ENCODE measurements around the gene S1PR5. TPM values are rescaled to one million over a fixed set of nuclear protein-coding genes. Genes with fewer than 3 reads are reported as not detected.

S1PR5 gene
- total and polyA plus RNA-seq, 5 donors from 2014 or later: 0.17 to 0.31 (median 0.30) TPM; not detected in 2

- Mint-ChIP-seq H3K4me3 (no peak overlapping the region), H3K27me3 (peaks cover 5% of the 10 kb centered on the region), H3K36me3 (no peaks in the 10 kb centered on the region), H3K9me3 (peaks cover 0 to 1% (median 0%) of the 10 kb centered on the region in 7 donors), H3K27ac (no peak overlapping the region), H3K4me1 (peaks cover 0 to 15% (median 7%) of the 10 kb centered on the region in 4 donors)
- H3K36me3 ChIP-seq (ENCODE audit: control insufficient read depth, insufficient read depth, low read length): no peaks in the 10 kb centered on the region
- H3K4me1 ChIP-seq (ENCODE audit: control insufficient read depth, insufficient read depth, low read length, poor library complexity, severe bottlenecking): peaks cover 13% of the 10 kb centered on the region
- H3K27ac ChIP-seq (ENCODE audit: insufficient read depth, low read length, poor library complexity, severe bottlenecking): no peak overlapping the region
- DNase-seq (no peak), ATAC-seq (ENCODE audit: low read depth in 2 of 2) (no peak)
- no peak overlapping the region for H3K4me3 ChIP-seq (ENCODE audit: low read depth, low read length)
- H3K27me3 ChIP-seq (ENCODE audit: control insufficient read depth, insufficient read depth, low read length): no peaks in the 10 kb centered on the region
- H3K9me3 ChIP-seq (ENCODE audit: control insufficient read depth in 2 of 2, low read length in 2 of 2): no peaks in the 10 kb centered on the region
Measured at GRCh38 chr19:10474962-10475451, 42.2 kb downstream of the S1PR5 start.

DNA sequence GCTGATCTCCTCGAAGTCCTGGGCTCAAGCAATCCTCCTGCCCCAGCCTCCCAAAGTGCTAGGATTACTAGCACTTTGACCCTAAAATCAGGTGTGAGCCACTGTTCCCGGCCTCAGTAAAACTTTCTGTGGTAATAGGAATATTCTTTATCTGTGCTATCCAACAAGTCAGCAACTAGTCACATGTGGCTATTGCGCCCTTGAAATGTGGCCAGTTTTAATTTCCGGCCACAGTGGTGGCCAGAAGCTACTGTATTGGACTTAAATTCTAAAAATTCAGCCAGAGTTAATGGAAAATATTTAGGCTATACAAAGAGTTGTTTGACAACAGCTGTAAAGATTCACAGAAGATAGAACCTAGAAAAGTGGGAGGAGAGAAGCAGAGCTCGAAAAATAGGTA is 44.1 kb downstream of the S1PR5 start:
- Mint-ChIP-seq H3K4me3 (no peak overlapping the region), H3K27ac (no peak overlapping the region), H3K4me1 (peaks cover 0 to 2% (median 0%) of the 10 kb centered on the region in 4 donors), H3K36me3 (peaks cover 3% of the 10 kb centered on the region), H3K27me3 (peaks cover 5% of the 10 kb centered on the region), H3K9me3 (peaks cover 0 to 1% (median 0%) of the 10 kb centered on the region in 7 donors)
- Histone ChIP-seq H3K4me1 (ENCODE audit: control insufficient read depth, insufficient read depth, low read length, poor library complexity, severe bottlenecking) (no peaks in the 10 kb centered on the region), H3K9me3 (ENCODE audit: control insufficient read depth in 2 of 2, low read length in 2 of 2) (no peaks in the 10 kb centered on the region), H3K27ac (ENCODE audit: insufficient read depth, low read length, poor library complexity, severe bottlenecking) (no peak overlapping the region), H3K36me3 (ENCODE audit: control insufficient read depth, insufficient read depth, low read length) (no peaks in the 10 kb centered on the region), H3K4me3 (ENCODE audit: low read depth, low read length) (no peak overlapping the region), H3K27me3 (ENCODE audit: control insufficient read depth, insufficient read depth, low read length) (no peaks in the 10 kb centered on the region)
- DNase-seq (no peak), ATAC-seq (ENCODE audit: low read depth in 2 of 2) (no peak)

GRCh38 chr19:10471909-10472308 is 45.3 kb downstream of the S1PR5 start:
- H3K9me3 ChIP-seq (ENCODE audit: control insufficient read depth in 2 of 2, low read length in 2 of 2): no peaks in the 10 kb centered on the region
- H3K27me3 Mint-ChIP-seq: peaks cover 5% of the 10 kb centered on the region
- H3K27ac ChIP-seq (ENCODE audit: insufficient read depth, low read length, poor library complexity, severe bottlenecking): no peak overlapping the region
- H3K27me3 ChIP-seq (ENCODE audit: control insufficient read depth, insufficient read depth, low read length): no peaks in the 10 kb centered on the region
- peak in 2 of 3 donors; percentile 28 to 65 for DNase-seq
- H3K27ac Mint-ChIP-seq: no peak overlapping the region
- peaks cover 2% of the 10 kb centered on the region for H3K36me3 ChIP-seq (ENCODE audit: control insufficient read depth, insufficient read depth, low read length)
- no peaks in the 10 kb centered on the region for H3K4me1 Mint-ChIP-seq
- no peak overlapping the region for H3K4me3 Mint-ChIP-seq
- no peak overlapping the region for H3K4me3 ChIP-seq (ENCODE audit: low read depth, low read length)
- ATAC-seq (ENCODE audit: low read depth in 2 of 2): peak in 1 of 2 donors; percentile 55
- H3K9me3 Mint-ChIP-seq: peaks cover 0 to 1% (median 0%) of the 10 kb centered on the region in 7 donors
- no peaks in the 10 kb centered on the region for H3K4me1 ChIP-seq (ENCODE audit: control insufficient read depth, insufficient read depth, low read length, poor library complexity, severe bottlenecking)
- peaks cover 4% of the 10 kb centered on the region for H3K36me3 Mint-ChIP-seq

DNA sequence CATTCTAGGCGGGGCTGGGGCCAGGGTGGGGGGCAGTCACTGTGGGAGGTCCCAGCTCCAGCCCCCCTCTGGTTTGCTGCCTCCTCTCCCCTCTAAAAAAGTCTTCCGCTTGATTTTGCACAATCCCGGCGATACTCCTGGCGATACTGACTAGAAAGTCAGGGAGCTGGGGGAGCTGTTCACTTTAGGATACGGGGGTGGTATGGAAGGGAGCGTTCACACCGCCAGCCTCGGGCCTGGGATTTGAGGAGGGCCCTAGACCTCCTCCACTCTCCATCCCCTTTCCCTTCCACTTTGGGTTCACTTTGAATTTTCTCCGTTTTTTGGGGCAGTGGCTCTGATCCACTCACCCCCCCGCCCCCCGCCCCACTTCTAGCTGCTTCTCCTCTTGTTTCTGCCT is 49.1 kb downstream of the S1PR5 start:
- Mint-ChIP-seq H3K27ac (no peak overlapping the region), H3K36me3 (peaks cover 7% of the 10 kb centered on the region), H3K4me1 (peaks cover 0 to 2% (median 0%) of the 10 kb centered on the region in 4 donors), H3K4me3 (no peak overlapping the region), H3K9me3 (peaks cover 0 to 1% (median 0%) of the 10 kb centered on the region in 7 donors), H3K27me3 (peaks cover 6% of the 10 kb centered on the region)
- Histone ChIP-seq H3K9me3 (ENCODE audit: control insufficient read depth in 2 of 2, low read length in 2 of 2) (no peaks in the 10 kb centered on the region), H3K27me3 (ENCODE audit: control insufficient read depth, insufficient read depth, low read length) (no peaks in the 10 kb centered on the region), H3K36me3 (ENCODE audit: control insufficient read depth, insufficient read depth, low read length) (peaks cover 3% of the 10 kb centered on the region), H3K4me3 (ENCODE audit: low read depth, low read length) (no peak overlapping the region), H3K4me1 (ENCODE audit: control insufficient read depth, insufficient read depth, low read length, poor library complexity, severe bottlenecking) (no peaks in the 10 kb centered on the region), H3K27ac (ENCODE audit: insufficient read depth, low read length, poor library complexity, severe bottlenecking) (no peak overlapping the region)
- no peak for DNase-seq
- no peak for ATAC-seq (ENCODE audit: low read depth in 2 of 2)

GRCh38 chr19:10467104-10467706 is 50.0 kb downstream of the S1PR5 start:
- no peak for DNase-seq
- Mint-ChIP-seq H3K4me3 (no peak overlapping the region), H3K27ac (peak overlapping the region in 1 of 3 donors; percentile 77), H3K9me3 (peaks cover 0 to 1% (median 0%) of the 10 kb centered on the region in 7 donors), H3K4me1 (peaks cover 0 to 5% (median 0%) of the 10 kb centered on the region in 4 donors), H3K36me3 (peaks cover 7% of the 10 kb centered on the region), H3K27me3 (peaks cover 11% of the 10 kb centered on the region)
- no peak overlapping the region for H3K4me3 ChIP-seq (ENCODE audit: low read depth, low read length)
- peaks cover 3% of the 10 kb centered on the region for H3K36me3 ChIP-seq (ENCODE audit: control insufficient read depth, insufficient read depth, low read length)
- no peak overlapping the region for H3K27ac ChIP-seq (ENCODE audit: insufficient read depth, low read length, poor library complexity, severe bottlenecking)
- no peaks in the 10 kb centered on the region for H3K27me3 ChIP-seq (ENCODE audit: control insufficient read depth, insufficient read depth, low read length)
- no peak for ATAC-seq (ENCODE audit: low read depth in 2 of 2)
- H3K4me1 ChIP-seq (ENCODE audit: control insufficient read depth, insufficient read depth, low read length, poor library complexity, severe bottlenecking): no peaks in the 10 kb centered on the region
- H3K9me3 ChIP-seq (ENCODE audit: control insufficient read depth in 2 of 2, low read length in 2 of 2): no peaks in the 10 kb centered on the region

- peaks cover 6% of the 10 kb centered on the region for H3K27me3 Mint-ChIP-seq
- H3K4me3 Mint-ChIP-seq: no peak overlapping the region
Measured at GRCh38 chr19:10464456-10464855, 52.8 kb downstream of the S1PR5 start.

More at GRCh38 chr19:10464456-10464855, 52.8 kb downstream of the S1PR5 start:
- no peak overlapping the region for H3K4me3 ChIP-seq (ENCODE audit: low read depth, low read length)
- ATAC-seq (ENCODE audit: low read depth in 2 of 2) (no peak), DNase-seq (no peak)
- H3K36me3 Mint-ChIP-seq: peaks cover 7% of the 10 kb centered on the region
- peaks cover 3% of the 10 kb centered on the region for H3K36me3 ChIP-seq (ENCODE audit: control insufficient read depth, insufficient read depth, low read length)
- H3K9me3 Mint-ChIP-seq: peaks cover 0 to 1% (median 0%) of the 10 kb centered on the region in 7 donors
- no peak overlapping the region for H3K27ac Mint-ChIP-seq
- peaks cover 0 to 17% (median under 1%) of the 10 kb centered on the region in 4 donors for H3K4me1 Mint-ChIP-seq
- peaks cover 7% of the 10 kb centered on the region for H3K4me1 ChIP-seq (ENCODE audit: control insufficient read depth, insufficient read depth, low read length, poor library complexity, severe bottlenecking)
- no peak overlapping the region for H3K27ac ChIP-seq (ENCODE audit: insufficient read depth, low read length, poor library complexity, severe bottlenecking)
- no peaks in the 10 kb centered on the region for H3K9me3 ChIP-seq (ENCODE audit: control insufficient read depth in 2 of 2, low read length in 2 of 2)
- H3K27me3 ChIP-seq (ENCODE audit: control insufficient read depth, insufficient read depth, low read length): no peaks in the 10 kb centered on the region

Other genes with a start within 250 kb of the S1PR5 start
- gene ICAM1, start 246.3 kb downstream of the S1PR5 start, total RNA-seq: 13.7 TPM
- gene ICAM1, start 246.3 kb downstream of the S1PR5 start, polyA plus RNA-seq: 1 to 10 TPM; 4.8 to 8.2 (median 6.9) TPM
- 0.67 TPM for gene ICAM4, start 230.5 kb downstream of the S1PR5 start, total RNA-seq
- under 1 TPM; 0.20 to 0.67 (median 0.41) TPM for gene ICAM4, start 230.5 kb downstream of the S1PR5 start, polyA plus RNA-seq
- 0.20 TPM for gene ICAM5, start 227.5 kb downstream of the S1PR5 start, total RNA-seq
- not detected for gene ICAM5, start 227.5 kb downstream of the S1PR5 start, polyA plus RNA-seq
- 2.8 TPM for gene ZGLP1, start 207.6 kb downstream of the S1PR5 start, total RNA-seq
- under 1 TPM in 1 of 4 donors, not detected in 3; 0.32 TPM for gene ZGLP1, start 207.6 kb downstream of the S1PR5 start, polyA plus RNA-seq
- gene FDX2, start 201.4 kb downstream of the S1PR5 start, total RNA-seq: 3.5 TPM
- gene FDX2, start 201.4 kb downstream of the S1PR5 start, polyA plus RNA-seq: 10 to 100 TPM; 13.1 to 16.5 (median 13.5) TPM
- gene RAVER1, start 183.9 kb downstream of the S1PR5 start, total RNA-seq: 39.0 TPM
- gene RAVER1, start 183.9 kb downstream of the S1PR5 start, polyA plus RNA-seq: 10 to 100 TPM; 10.6 to 13.6 (median 10.7) TPM
- 218 TPM for gene ICAM3, start 177.8 kb downstream of the S1PR5 start, total RNA-seq
- 100 to 1,000 TPM; 239 to 288 (median 270) TPM for gene ICAM3, start 177.8 kb downstream of the S1PR5 start, polyA plus RNA-seq
- 304 TPM for gene TYK2, start 136.9 kb downstream of the S1PR5 start, total RNA-seq
- 10 to 100 TPM; 50.3 to 58.3 (median 53.9) TPM for gene TYK2, start 136.9 kb downstream of the S1PR5 start, polyA plus RNA-seq
- gene CDC37, start 113.9 kb downstream of the S1PR5 start, total RNA-seq: 229 TPM
- 10 to 100 TPM; 53.4 to 69.9 (median 61.0) TPM for gene CDC37, start 113.9 kb downstream of the S1PR5 start, polyA plus RNA-seq
- 16.6 TPM for gene PDE4A, start 96.9 kb downstream of the S1PR5 start, total RNA-seq
- 1 to 10 TPM in 3 of 4 donors, under 1 TPM in 1; 0.86 to 4.2 (median 3.5) TPM for gene PDE4A, start 96.9 kb downstream of the S1PR5 start, polyA plus RNA-seq
- 26.2 TPM for gene KEAP1, start 14.1 kb downstream of the S1PR5 start, total RNA-seq
- 10 to 100 TPM; 45.0 to 75.1 (median 56.3) TPM for gene KEAP1, start 14.1 kb downstream of the S1PR5 start, polyA plus RNA-seq
- 62.4 TPM for gene ATG4D, start 26.5 kb upstream of the S1PR5 start, total RNA-seq
- 10 to 100 TPM; 14.0 to 17.0 (median 14.7) TPM for gene ATG4D, start 26.5 kb upstream of the S1PR5 start, polyA plus RNA-seq
- 34.6 TPM for gene KRI1, start 48.6 kb upstream of the S1PR5 start, total RNA-seq
- 10 to 100 TPM in 3 of 4 donors, 1 to 10 TPM in 1; 8.6 to 13.8 (median 12.0) TPM for gene KRI1, start 48.6 kb upstream of the S1PR5 start, polyA plus RNA-seq
- gene CDKN2D, start 51.5 kb upstream of the S1PR5 start, total RNA-seq: 57.0 TPM
- gene CDKN2D, start 51.5 kb upstream of the S1PR5 start, polyA plus RNA-seq: 100 to 1,000 TPM in 3 of 4 donors, 10 to 100 TPM in 1; 92.6 to 125 (median 113) TPM
- gene AP1M2, start 69.9 kb upstream of the S1PR5 start, total RNA-seq: not detected
- not detected for gene AP1M2, start 69.9 kb upstream of the S1PR5 start, polyA plus RNA-seq
- 236 TPM for gene SLC44A2, start 108.1 kb upstream of the S1PR5 start, total RNA-seq
- gene SLC44A2, start 108.1 kb upstream of the S1PR5 start, polyA plus RNA-seq: 100 to 1,000 TPM; 225 to 280 (median 255) TPM
- gene ILF3, start 136.9 kb upstream of the S1PR5 start, total RNA-seq: 444 TPM
- 10 to 100 TPM; 54.8 to 70.8 (median 62.1) TPM for gene ILF3, start 136.9 kb upstream of the S1PR5 start, polyA plus RNA-seq
- 37.2 TPM for gene QTRT1, start 184.0 kb upstream of the S1PR5 start, total RNA-seq
- 10 to 100 TPM; 30.6 to 43.7 (median 36.9) TPM for gene QTRT1, start 184.0 kb upstream of the S1PR5 start, polyA plus RNA-seq
- 269 TPM for gene DNM2, start 200.6 kb upstream of the S1PR5 start, total RNA-seq
- 10 to 100 TPM; 61.8 to 63.6 (median 62.8) TPM for gene DNM2, start 200.6 kb upstream of the S1PR5 start, polyA plus RNA-seq

Data from CD4-positive, CD25-positive, alpha-beta regulatory T cell (primary cell).